Glutamatergic neuron (in vitro differentiated cells): ENCODE measurements around the gene PTPRF. TPM values are rescaled to one million over a fixed set of nuclear protein-coding genes. Genes with fewer than 3 reads are reported as not detected.

ENCODE experiments used
- DNase-seq: peaks from one replicate; pipeline ENCODE4 v3.0.0; 2022
- H3K27ac Mint-ChIP-seq: one replicate; pipeline ENCODE4 v1.8.0; 2020; ENCODE audit warnings: mild to moderate bottlenecking, mixed read lengths, inconsistent platforms; ENCODE audit not compliant: unreplicated experiment
- H3K27me3 Mint-ChIP-seq: one replicate; pipeline ENCODE4 v1.8.0; 2020; ENCODE audit warnings: mild to moderate bottlenecking, moderate library complexity, mixed read lengths, inconsistent platforms; ENCODE audit not compliant: unreplicated experiment
- H3K36me3 Mint-ChIP-seq: one replicate; pipeline ENCODE4 v1.8.0; 2020; ENCODE audit warnings: mild to moderate bottlenecking, mixed read lengths, inconsistent platforms; ENCODE audit not compliant: unreplicated experiment
- H3K4me1 Mint-ChIP-seq: one replicate; pipeline ENCODE4 v1.8.0; 2020; ENCODE audit warnings: mild to moderate bottlenecking, low read depth, mixed read lengths, inconsistent platforms; ENCODE audit not compliant: unreplicated experiment
- H3K4me3 Mint-ChIP-seq: one replicate; pipeline ENCODE4 v1.8.0; 2020; ENCODE audit warnings: mild to moderate bottlenecking, mixed read lengths, inconsistent platforms; ENCODE audit not compliant: unreplicated experiment
- H3K9me3 Mint-ChIP-seq: one replicate; pipeline ENCODE4 v1.8.0; 2020; ENCODE audit warnings: mild to moderate bottlenecking, moderate library complexity, mixed read lengths, inconsistent platforms; ENCODE audit not compliant: unreplicated experiment
- CTCF ChIP-seq: fragments of 200-600 bp; sonication (generic); IDR thresholded peaks from one replicate; pipeline ENCODE4 v1.5.0; 2021; ENCODE audit not compliant: partially characterized antibody, unreplicated experiment
- total RNA-seq: library from RNA; stranded (reverse); fragmentation: NEBNext Ultra II Directional; extraction: Animal tissue kit (Norgen Biotek cat#: 25700); gene quantifications from one replicate; pipeline ENCODE4 v1.2.1, GENCODE V29; 2021; ENCODE audit not compliant: unreplicated experiment

The PTPRF gene
- total RNA-seq, 1 donor from 2014 or later: 171 TPM

- Mint-ChIP-seq H3K27me3 (peaks cover 7% of the 10 kb centered on the region), H3K27ac (no peak overlapping the region), H3K36me3 (peaks cover 8% of the 10 kb centered on the region), H3K4me3 (no peak overlapping the region), H3K4me1 (no peaks in the 10 kb centered on the region), H3K9me3 (peaks cover 9% of the 10 kb centered on the region)
- no peak for TF ChIP-seq CTCF
- DNase-seq: no peak
Measured at GRCh38 chr1:43608827-43609226, 78.1 kb downstream of the PTPRF start.

GRCh38 chr1:43610339-43610738 lies 79.7 kb downstream of the PTPRF start:
- Mint-ChIP-seq H3K9me3 (peaks cover 5% of the 10 kb centered on the region), H3K4me1 (no peaks in the 10 kb centered on the region), H3K27me3 (peaks cover 7% of the 10 kb centered on the region), H3K27ac (no peak overlapping the region), H3K4me3 (no peak overlapping the region), H3K36me3 (peaks cover 3% of the 10 kb centered on the region)
- DNase-seq: no peak
- TF ChIP-seq CTCF: no peak

GRCh38 chr1:43611950-43612349 lies 81.3 kb downstream of the PTPRF start:
- H3K27me3 Mint-ChIP-seq: peaks cover 10% of the 10 kb centered on the region
- no peak for TF ChIP-seq CTCF
- DNase-seq: no peak
- no peak overlapping the region for H3K27ac Mint-ChIP-seq
- peaks cover 5% of the 10 kb centered on the region for H3K9me3 Mint-ChIP-seq
- H3K4me1 Mint-ChIP-seq: no peaks in the 10 kb centered on the region
- peaks cover 7% of the 10 kb centered on the region for H3K36me3 Mint-ChIP-seq
- no peak overlapping the region for H3K4me3 Mint-ChIP-seq

GRCh38 chr1:43612406-43612805 lies 81.7 kb downstream of the PTPRF start:
- no peak for DNase-seq
- Mint-ChIP-seq H3K27ac (no peak overlapping the region), H3K4me1 (no peaks in the 10 kb centered on the region), H3K4me3 (no peak overlapping the region), H3K9me3 (peaks cover 5% of the 10 kb centered on the region), H3K27me3 (peaks cover 12% of the 10 kb centered on the region), H3K36me3 (peaks cover 7% of the 10 kb centered on the region)
- TF ChIP-seq CTCF: no peak

GRCh38 chr1:43613075-43613942 lies 82.6 kb downstream of the PTPRF start:
- Mint-ChIP-seq H3K4me1 (no peaks in the 10 kb centered on the region), H3K27me3 (peaks cover 13% of the 10 kb centered on the region), H3K27ac (no peak overlapping the region), H3K4me3 (no peak overlapping the region), H3K9me3 (peaks cover 5% of the 10 kb centered on the region), H3K36me3 (peaks cover 7% of the 10 kb centered on the region)
- no peak for TF ChIP-seq CTCF
- no peak for DNase-seq
